DMS53 treated with DMSO at 0.1 percent for 48 hours (cell line): ENCODE measurements around the gene PLA2G2E.

Experiments
- DNase-seq: peaks from one replicate; lab custom pipeline; 2025; ENCODE audit not compliant: unreplicated experiment; lab: John Stamatoyannopoulos, UW

Gene PLA2G2E, protein sequence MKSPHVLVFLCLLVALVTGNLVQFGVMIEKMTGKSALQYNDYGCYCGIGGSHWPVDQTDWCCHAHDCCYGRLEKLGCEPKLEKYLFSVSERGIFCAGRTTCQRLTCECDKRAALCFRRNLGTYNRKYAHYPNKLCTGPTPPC

DNA sequence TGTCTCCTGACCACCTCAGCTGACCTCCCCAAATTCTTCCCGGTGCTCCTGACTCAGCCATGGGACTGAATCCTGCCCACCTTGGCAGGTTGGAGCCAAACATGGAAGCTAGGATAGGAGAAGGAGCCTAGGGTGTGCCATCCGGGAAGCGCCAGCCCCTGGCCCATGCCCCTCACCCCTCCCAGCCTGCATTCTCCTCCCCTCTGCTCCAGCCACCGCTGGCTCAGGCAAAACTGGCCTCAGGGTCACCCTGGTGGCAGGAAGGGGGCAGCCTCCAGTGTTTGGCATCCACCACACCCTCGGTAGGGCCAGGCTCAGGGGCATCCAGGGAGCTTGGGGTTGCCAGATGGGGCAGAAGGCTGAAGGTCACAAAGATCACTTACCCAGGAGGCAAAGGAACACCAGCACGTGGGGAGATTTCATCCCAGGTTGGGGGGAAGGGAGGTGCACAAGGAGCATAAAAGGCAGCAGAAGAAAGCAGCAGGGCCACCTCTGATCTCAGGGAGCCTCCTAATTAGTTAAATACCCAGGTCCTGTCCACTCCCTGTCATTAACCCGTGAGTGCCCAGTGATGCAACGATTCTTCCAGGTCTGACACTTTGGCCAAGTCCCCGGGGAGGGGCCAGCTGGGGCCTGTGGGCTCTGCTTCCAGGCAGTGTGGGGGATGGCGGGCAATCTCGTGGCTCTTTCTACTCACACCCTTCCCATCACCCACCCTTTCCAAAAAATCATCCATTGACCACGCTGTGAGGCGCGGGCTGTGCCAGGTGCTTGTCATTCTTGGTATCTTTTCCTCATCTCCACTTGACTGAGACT lies at the start of gene PLA2G2E:
PLA2G2E (minus strand) TSS at position 481 of the 816 bp plus-strand sequence; CDS start at position 423, 58 bp downstream.
- DNase-seq, result no peak

DNA sequence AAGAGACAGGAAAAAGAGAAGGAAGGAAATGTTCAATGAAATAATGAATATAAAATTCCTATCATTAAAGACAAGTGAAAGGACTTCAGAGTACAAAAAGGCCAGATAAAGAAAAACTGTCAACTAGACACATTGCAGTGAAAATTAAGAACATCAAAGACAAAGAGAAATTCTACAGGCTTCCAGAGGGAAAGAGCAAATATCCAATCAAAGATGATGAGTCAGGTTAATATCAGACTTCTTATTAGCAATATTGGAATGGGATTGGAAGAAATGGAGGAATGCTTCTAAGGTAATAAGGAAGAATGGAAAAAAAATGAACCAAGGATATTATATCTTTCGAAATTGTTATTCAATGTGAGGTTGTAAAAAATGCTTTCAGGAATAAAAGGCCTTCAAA lies 48.2 kb upstream of the PLA2G2E start:
- no peak for DNase-seq

DNA sequence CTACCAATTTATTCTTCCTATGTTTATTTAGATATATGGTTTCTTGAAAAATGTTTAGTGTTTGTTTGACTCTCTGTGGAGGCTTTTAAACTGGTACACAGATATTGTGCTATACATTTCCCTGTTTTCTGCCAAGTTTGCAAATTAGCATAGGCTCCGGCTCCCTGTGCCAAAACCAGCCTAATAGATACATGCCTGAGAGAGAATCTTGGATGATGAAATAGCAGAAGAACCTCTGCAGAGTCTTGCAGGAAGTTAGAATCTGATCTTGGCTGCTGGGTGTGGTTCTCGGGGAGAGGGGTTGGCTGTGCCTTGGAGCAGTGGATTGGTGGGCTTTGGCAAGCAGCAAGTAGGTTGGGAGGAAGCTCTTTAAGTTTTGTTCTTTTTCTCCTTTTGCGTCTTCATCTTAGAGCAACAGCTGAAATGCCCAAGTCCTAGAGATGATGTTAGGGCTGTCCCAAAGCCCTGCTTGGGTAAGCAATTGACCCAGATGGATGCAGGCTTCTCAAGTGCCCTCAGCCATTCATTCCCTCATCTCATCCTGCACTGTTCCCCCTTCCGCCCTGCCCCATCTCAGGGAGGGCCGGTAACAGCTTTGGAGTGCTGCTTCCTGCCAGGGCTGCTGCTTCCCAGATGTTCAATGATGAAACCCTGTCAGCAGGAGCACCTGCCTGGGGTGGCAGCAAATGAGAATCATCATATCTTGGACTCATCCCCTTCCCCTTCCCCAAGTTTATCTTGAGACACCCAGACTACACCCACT lies 46.7 kb upstream of the PLA2G2E start:
- no peak for DNase-seq

DNA sequence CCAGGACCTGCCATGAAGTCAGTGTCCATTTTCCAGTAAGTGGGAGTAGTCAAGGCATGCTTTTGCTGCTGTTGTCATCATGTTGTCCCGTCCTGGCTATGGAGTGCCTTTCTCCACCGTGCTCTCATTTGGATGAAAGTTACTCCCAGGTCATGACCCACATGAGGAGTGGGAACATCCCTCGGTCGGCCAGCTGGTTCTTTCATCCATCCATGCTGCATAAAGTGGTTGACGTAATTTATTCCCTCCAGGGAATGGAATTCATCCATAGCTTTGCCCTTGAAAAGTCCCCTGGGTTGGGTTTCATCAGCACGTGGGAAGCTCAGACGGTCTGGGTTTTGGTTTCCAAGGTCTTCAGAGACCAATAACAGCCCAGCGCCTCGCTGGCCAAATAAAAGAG lies 44.4 kb upstream of the PLA2G2E start:
- no peak for DNase-seq

DNA sequence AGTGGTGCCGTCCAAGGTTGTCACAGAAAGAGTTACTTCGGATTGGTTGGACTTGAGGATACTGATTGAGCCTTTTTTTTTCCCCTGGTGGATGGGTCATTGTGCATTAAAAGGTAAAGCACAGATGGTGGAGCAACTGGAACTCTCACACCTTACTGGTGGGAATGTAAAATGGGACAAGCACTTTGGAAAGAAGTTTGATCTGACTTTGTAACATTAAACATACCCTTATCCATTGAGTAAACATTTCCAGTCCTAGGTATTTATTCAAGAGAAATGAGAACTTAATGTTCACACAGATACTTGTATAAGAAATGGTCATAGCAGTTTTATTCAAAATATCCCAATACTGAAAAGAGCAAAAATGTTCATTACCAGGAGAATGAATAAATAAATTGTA lies 41.1 kb upstream of the PLA2G2E start:
- no peak for DNase-seq

DNA sequence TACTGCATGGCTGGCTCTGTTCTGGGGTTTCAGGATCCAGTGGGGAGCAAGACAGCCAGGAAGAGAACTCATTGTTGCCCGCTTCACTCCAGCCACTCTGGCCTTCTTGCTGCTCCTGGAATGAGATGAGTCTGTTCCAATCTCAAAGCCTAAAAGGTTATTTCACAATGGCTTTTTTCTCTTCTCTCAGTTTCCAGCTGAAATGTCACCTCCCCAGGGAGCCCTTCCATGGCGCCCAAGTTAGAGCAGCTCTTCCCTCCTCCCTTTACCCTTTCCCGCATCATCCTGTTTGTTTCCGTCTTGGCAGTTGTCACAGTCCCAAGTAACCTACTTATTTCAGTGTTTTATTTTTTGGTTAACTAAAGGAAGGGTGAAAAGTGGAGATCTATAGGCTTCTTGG lies 40.2 kb upstream of the PLA2G2E start:
- no peak for DNase-seq

DNA sequence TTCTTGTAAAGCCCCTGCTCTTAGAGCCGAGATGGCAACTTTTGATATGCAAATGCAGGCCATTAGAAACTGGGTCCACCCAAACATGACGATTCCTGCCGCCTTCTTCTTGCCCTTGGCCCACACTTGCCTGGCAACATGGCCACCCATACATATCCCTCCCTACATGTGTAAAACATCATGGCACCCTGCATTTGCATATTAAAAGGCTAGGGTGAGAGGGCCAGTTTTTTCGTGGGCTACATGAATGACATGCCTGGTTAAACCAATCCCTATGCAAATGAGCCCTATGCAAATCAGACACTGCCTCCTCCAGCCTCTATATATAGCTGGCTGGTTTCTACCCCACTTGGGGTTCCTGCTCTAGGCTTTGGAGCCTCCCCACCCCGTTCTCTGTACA lies 37.2 kb upstream of the PLA2G2E start:
- no peak for DNase-seq

DNA sequence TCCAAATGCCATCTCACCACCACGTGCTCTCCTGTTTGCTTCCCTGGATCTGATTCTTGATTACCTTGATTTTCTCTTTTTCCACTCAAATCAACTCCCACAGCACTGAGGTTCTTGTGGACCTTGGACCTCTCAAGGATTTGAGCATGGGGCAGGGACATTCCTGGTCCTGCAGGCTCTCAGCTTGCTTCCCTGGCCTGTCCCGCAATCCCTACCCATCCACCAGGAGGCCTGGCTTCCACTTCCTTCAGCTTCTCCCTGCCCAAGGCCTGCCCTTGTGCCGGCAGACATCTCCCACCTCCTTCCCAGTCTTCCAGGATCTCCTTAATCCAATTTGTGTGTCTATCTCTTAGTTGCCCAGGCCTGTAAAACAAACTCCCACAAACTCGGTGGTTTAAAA lies 34.4 kb upstream of the PLA2G2E start:
- no peak for DNase-seq

DNA sequence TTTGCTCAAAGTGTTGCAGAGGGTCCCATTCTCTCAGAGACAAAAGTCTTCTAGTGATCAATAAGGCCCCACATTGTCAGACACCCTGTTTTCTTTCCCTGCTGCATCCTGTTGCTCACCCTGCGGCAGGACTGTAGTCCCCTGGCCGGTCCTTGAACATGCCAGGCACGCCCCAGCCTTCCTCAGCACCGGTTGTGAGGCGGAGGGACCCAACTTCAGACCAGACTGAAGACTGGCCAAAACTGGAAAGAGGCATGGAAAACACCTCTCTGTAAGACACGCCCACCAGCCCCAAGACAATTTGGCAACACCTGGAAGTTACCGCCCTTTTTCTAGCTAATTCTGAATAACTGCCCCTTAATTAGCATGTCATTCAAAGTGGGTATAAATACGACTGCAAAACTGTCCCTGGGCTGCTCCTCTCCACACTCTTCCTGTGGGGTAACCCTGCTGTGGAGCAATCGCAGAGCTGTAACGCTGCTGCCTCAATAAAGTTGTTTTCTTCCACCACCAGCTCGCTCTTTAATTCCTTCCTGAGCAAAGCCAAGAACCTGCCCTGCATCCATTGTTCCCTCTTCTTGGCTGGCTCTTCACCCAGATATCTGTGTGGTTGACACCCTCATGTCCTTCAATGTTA lies 32.2 kb upstream of the PLA2G2E start:
- no peak for DNase-seq

DNA sequence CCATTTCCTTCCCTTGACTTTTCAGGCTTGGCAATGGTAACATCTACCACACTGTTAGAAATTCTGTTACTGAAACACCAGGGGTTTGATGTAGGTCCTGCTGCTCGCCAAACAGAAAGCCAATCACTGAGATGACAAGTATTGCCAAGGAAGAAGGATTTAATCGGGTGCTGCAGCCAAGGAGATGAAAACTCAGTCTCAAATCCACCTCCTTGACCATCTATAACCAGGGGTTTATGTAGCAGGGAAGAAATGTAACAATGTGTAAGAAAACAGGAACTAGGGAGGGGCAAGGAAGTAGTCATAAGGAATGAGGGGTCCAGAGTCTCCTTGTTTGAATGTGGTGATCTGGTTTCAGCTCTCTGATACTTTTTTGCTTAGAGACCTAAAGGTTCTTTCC lies 30.6 kb upstream of the PLA2G2E start:
- DNase-seq, result no peak

DNA sequence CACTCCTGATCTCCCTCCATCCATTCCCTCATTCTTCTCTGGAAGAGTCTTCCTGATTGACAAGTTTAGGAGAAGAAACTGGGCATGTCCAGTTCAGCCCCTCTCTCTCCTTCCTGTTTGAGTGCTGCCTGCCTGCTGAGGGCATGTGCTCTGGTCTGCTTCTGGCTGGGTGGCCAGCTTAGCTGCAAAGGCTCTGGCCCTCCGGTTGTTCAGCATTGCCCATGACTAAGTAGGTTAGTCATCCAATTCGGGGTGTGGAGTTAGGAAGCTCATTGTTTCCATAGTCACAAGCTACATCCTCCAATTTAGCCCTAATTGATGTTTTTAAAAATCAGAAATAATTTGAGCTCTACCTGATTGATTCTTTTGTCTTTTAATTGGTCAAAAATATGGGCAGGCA lies 25.6 kb upstream of the PLA2G2E start:
- DNase-seq, result no peak

DNA sequence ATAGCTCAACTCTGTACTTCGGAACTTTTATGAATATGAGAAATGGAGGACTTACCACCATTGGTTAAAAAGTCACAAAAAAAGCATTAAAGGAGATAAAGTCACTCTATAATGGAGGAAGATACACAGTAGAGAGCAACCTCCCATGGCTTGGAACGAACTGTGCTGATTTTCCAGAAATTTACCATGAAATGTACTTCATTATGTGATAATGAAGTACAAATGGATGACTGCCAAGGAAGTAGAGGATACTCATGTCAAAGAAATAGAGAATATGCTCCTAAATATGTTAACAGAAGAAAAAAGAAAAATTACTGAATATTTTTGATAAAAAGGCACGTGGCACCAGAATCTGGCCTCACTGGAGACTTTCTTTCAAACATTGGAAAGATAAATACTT lies 23.6 kb upstream of the PLA2G2E start:
- no peak for DNase-seq

DNA sequence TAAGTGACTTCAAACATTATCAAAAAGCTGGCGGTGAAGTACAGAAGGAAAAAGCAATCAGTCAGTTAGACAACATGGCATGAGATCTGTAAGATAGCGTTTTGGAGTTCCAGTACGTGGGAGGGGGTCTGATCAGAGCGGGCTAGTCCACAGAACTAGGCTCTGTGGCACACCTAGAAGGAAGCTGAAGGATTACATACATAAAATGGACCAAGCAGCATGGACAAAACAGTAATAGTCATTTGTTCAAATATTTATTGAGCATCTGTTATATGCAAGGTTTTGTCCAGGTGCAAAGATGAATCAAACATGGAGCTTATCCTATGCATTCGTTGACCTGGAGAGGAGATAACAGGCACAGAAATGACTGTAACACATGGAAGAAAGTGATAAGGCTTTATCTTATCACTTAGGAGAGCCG lies 22.9 kb upstream of the PLA2G2E start:
- no peak for DNase-seq

DNA sequence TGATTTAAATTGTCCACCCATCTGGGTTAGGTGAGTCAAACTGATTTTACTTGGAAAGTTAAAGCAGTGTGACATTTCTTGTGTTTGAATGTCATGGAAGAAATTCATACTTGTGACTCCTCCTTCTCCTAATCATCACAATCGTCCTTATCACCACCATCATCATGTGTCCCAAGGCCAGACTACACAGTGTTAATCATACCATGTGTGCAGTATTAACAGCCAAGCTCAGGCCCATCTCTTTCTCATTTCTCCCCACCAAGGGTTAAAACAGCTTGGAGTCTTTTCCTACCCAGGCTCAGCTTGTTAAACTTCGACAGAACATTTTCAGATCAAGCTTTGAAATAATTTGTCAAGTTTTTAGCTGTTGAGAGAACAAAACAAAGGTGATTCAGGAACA lies 22.5 kb upstream of the PLA2G2E start:
- no peak for DNase-seq

DNA sequence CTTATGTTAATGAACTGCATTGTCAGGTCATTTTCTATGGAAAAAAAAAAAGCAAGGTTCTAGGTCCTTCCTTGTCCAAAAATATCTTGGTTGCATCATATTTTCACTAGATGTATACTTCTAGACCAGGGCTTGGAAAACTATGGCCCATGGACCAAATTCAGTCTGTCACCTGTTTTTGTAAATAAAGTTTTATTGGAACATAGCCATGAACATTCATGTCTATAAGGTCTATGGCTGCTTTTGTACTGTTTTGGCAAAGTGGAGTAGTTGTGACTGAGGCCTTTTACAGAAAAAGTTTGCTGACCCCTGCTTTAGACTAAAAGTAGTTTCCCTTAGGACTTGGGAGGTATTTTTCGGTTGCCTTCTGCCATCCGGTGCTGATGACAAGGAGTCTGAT lies 19.2 kb upstream of the PLA2G2E start:
- DNase-seq, result no peak

DNA sequence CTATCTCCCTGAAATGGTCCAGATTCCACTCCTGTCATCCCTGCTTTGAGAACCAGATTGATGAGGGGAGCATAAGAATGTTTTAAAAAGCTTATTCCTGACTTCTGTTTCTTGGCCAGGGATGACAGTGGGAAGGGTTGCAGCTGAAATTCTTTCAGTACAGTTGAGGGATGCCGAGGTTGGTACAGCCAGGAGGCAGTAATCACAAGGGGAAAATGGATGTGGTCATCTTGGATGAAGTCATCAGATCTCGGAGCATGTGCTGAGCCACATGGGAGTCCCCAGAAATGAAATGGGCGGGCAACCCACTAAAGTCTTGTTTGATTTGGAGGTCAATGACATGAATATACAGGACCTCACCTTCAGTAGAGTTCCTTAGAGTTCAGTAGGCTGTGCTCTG lies 18.7 kb upstream of the PLA2G2E start:
- no peak for DNase-seq

DNA sequence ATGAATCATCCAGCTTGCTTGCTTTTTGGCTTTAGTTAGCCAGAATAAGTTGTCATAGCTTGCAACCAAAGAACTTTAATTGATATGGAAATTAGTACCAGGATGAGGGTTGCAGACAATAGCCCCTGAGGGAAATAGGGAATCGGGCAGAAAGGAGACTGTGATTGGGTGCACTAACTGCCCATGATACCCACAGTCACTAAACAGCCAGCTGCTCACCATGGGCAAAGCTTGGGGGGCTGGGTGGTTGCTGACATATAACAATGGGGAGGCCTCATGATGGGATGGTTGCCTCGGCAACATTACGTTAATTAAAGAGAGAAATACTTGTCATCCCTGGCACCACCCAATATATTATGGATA lies 17.8 kb upstream of the PLA2G2E start:
- no peak for DNase-seq

DNA sequence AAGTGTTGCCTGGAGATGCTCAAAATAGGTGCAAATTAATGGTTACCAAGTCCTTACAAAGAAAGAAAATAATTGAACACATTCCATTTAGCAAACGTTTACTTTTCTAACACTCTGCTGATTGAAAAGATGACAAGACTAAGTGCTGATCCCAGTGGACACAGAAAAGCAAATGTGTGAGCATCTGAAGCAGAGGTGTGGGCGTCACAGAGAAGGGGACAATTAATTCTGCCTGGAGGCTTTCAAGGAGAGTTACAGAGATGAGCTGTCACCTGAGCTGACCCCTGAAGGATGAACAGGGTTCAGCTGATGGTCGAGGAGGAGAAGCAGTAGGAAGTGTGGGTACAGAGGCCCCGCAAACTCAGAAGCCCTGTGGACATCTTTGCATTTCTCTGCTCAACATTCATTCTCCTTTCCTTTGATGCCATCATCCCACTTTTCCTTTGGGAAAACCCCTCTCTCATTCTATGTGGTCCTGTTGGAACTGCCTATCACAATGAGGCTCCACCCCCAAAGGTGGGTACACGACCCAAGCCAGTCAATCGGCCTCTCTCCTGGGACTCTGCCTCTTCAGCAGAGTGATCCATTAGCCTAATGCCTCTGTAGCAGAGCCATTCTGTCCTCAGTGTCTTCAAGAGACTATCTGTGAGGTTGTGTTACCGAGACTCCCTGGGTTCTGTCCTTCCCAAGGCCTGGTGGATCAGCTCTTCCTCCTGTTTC lies 17.2 kb upstream of the PLA2G2E start:
- no peak for DNase-seq

DNA sequence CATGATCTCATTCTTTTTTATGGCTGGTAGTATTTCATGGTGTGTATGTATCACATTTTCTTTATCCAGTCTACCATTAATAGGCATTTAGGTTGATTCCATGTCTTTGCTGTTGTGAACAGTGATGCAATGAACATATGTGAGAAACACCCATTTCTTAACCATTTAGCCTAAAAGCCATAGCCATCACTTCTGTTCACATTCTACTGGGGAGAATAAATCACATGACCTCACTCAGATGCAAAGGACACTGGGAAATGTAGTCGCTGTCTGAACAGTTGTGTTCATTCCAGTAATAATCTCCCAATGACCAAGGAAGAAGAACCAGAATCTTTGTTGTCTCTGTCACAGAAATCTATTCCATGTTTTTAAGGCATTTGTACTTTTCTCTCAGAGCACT lies 15.1 kb upstream of the PLA2G2E start:
- DNase-seq, result no peak

DNA sequence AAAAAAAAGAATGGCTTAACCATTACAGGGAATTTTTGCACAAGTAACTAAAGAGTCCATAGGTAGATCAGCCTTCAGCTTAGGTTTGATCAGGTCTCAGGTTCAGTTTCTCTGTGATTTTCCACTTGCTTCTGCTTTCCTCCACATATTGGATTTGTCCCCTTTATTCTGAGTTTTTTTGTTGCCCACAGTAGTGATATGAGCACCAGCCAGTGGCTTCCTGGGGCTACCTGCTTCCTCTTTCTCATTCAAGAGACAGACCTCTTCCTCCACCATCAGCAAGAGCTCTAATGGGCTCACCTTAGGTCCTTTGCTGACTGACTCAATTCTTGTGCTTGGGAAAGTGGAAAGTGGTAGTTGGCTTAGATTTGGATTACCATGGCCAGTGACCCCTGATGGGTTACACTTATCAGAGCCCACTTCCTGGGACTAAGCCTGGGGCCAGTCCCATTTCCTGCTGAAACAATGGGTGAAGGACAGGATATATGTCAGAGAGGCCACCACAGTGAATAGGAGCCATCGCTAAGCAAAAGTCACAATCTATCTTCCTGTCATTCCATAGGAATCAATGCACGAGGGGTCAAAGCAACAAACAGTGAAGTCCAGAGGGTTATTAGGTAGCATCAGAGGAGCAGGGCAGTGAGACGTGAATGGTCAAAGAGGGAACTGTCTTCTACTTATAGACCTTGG lies 12.8 kb upstream of the PLA2G2E start:
- no peak for DNase-seq

DNA sequence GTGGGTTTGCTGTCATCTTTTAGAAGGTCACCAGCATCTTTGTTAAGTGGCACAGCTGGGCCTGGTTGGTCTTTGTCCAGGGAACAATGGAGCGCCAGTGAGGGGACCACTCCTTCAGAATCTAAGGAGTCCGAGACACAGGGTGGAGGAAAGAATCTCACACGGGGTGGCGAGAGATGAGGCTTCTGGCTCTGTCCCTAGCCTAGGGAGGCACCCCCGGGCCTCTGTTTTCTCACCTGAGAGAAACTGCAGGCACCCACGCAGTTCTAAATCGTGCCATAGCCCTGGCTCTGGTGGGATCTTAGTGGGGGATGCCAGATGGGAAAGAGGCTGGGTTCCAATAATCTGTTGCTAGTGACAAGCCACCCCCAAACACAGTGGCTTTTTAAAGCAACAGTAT lies 10.9 kb upstream of the PLA2G2E start:
- DNase-seq, result no peak
